ENCODE data around the gene C1QTNF2.

GRCh38 chr5:160327818-160328217, 42.6 kb downstream of the C1QTNF2 start:
- no peak for TF ChIP-seq CTCF (IDR thresholded peaks at IDR 0.05; ENCODE audit: low read length)
- TF ChIP-seq EZH2phosphoT487 (IDR thresholded peaks at IDR 0.05; ENCODE audit: low read length) = no peak
